ENCODE data around the gene GTF3C2.
"Not testable (repeated sequence)": the region's sequence is repeated elsewhere in the genome, so short reads cannot be mapped to it uniquely, and the experiment has no call there.

The GTF3C2 gene

GRCh38 chr2:27370816-27371620 lies 14.5 kb upstream of the GTF3C2 start:
- DNase-seq = peak; percentile 57

- DNase-seq = peak; percentile 99
Observed at GRCh38 chr2:27370026-27370815, 13.7 kb upstream of the GTF3C2 start, which contains the start of the genes EIF2B4 and SNX17. EIF2B4 (minus strand) TSS chr2:27370338; CDS start chr2:27370314, 24 bp downstream. SNX17 (plus strand) TSS chr2:27370616; CDS start chr2:27370744, 128 bp downstream.

DNA sequence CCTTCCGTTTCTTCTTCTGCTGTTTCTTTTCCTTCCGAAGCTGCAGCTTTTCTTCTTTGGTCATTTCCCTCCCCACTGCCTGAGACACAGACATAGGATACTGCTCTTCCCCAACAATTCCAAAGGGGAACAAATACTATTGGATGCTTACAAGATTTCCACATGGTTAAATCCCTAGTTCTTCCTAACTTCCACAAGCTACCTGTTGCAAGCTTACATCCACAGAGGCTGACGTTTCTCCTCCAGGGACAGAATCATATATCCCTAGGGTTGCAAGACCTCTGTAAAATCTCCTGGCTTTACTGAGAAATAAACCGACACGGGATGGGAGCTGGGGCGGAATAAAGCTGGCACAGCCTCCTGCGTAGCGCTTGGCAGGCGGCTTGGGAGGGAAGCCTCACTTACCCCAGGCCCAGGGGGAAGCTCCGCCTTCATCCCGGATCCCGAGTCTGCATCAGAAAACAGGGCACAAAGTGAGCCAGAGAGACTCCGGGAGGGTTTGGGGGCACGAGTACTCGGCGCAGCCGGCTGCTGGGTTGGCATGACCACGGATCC lies 13.0 kb upstream of the GTF3C2 start:
- peak; percentile 53 for DNase-seq

- DNase-seq = no peak
Observed at GRCh38 chr2:27363933-27364332, 7.4 kb upstream of the GTF3C2 start.

- DNase-seq = no peak
Observed at GRCh38 chr2:27362678-27363420, 6.3 kb upstream of the GTF3C2 start.

DNA sequence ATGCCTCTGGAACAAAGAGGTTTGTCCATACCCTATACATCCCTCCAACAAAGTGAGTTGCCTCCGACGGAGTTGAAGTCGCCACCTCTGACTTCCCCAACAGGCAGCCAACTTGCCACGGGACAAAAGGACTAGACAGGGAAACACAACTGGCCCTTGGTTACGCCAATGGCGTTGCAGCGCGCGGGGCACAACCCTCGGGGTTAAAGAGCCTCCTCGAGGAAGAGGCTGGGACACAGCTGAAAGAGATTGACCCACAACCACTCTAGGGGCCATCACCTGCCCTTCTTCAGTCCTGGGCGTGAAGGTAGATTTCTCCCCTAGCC lies 545 bp downstream of the GTF3C2 start:
- DNase-seq = peak; percentile 53

DNA sequence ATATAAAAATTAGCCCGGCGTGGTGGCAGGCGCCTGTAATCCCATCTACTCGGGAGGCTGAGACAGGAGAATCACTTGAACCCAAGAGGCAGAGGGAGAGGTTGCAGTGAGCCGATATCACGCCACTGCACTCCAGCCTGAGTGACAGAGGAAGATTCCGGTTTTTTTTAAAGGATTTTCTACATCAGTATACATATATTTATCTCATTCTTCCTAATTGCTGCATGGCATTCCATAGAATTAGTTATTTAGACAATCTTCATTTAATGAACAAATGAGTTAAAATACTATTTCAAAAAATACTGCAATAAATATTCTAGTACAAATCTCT lies 2.0 kb downstream of the GTF3C2 start:
- no peak for DNase-seq

GRCh38 chr2:27353762-27354596 lies 2.6 kb downstream of the GTF3C2 start:
- DNase-seq = peak; percentile 20

DNA sequence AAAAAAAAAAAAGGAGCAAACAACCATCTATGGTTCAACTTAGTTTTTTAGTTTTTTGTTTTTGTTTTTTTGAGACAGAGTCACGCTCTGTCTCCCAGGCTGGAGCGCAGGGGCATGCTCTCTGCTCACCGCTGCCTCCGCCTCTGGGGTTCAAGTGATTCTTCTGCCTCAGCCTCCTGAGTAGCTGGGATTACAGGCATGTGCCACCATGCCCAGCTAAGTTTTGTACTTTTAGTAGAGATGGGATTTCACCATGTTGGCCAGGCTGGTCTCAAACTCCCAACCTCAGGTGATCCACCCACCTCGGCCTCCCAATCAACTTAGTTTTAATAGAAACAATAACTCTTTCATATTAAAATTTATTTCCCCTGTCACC lies 3.2 kb downstream of the GTF3C2 start:
- DNase-seq = not testable (repeated sequence)

GRCh38 chr2:27351802-27352598 lies 4.6 kb downstream of the GTF3C2 start:
- no peak for DNase-seq

GRCh38 chr2:27350106-27350693 lies 6.4 kb downstream of the GTF3C2 start:
- DNase-seq = no peak

DNA sequence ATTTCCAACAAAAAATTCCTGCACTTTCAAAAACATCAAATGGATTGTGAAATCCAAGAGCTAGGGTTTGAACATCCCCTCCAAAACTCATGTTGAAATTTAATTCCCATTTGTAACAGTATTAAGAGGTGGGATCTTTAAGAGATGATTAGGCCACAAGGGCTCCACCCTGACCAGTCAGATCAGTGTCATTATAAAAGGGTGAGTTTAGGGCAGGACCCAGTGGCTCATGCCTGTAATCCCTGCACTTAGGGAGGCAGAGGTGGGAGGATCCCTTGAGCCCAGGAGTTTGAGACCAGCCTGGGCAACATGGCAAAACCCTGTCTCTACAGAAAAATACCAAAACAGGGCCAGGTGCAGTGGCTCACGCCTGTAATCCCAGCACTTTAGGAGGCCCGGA lies 8.9 kb downstream of the GTF3C2 start:
- DNase-seq = no peak

GRCh38 chr2:27336173-27336572 lies 20.4 kb downstream of the GTF3C2 start:
- DNase-seq = no peak

DNA sequence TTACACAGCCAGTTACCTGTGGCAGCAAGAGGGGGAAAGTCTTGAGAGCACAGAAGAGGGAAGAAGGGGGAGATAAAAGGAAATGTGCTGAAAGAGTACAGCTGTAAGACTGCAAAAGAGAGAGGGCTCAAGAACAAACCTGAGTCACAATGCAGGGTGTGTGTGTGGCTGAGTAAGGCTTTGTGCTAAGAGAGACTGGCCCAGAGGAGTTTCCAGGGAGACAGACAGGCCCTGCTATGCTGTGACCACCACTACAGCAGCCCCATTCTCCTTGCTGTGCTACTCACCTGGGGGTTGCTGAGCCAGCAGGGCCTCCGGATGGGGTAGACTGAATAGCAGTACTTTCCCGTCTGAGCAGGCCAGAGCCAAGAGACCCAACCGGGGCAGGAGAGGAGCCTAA lies 21.3 kb downstream of the GTF3C2 start:
- no peak for DNase-seq

DNA sequence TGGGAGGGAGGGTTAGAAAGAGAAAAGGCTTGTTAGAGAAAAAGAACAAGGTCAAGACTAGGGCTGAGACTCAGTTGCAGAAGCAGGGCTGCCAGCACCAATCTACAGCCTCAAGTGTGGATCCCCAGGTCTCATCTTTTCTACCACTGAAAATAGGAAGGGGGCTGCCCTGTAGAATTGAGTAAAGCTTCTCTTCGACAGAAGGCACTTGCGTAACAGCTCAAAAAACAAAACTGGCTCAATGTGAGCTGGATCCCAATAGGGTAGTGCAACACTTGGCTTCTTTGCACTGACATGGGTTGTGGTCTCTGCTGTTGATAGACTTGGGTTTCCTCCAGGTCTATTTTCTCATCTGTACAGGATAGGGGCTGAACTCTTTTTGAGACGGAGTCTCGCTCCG lies 31.8 kb downstream of the GTF3C2 start:
- no peak for DNase-seq

DNA sequence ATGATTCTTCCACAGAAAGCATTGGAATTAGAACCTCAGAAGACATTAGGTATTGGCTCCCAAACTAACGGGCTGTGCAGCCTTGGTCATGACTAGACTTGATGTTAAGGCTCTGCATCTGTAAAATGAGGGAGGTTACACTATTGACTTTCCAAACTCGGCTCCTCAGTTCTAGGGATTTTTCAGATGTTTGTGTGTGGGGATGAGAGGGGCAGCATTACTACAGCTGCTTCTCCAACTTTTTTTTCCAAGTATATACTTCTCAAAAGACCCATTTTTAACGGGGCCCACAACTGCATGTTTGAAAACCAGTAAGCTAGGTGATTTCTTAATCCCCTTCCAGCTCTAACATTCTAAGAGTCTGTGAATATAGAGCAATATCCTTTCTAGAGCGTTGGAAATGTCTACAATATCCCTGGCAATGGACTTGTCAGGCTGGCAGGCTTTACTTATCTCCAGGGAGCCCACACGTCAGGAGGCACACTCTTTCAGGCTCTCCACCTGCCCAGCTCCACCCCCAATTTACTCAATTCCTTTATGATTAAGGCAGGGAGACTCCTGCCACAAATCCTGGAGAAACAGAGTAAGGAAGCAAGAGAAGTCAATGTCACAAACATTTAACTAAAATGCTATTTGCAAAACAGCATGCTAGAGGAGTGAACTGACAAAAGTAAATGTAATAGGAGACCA lies 32.8 kb downstream of the GTF3C2 start:
- peak; percentile 15 for DNase-seq

- DNase-seq = peak; percentile 90
Observed at GRCh38 chr2:27322766-27323595, 33.6 kb downstream of the GTF3C2 start, which contains the start of gene MPV17. MPV17 (minus strand) TSS chr2:27323097; CDS start chr2:27322517, 580 bp downstream.

DNA sequence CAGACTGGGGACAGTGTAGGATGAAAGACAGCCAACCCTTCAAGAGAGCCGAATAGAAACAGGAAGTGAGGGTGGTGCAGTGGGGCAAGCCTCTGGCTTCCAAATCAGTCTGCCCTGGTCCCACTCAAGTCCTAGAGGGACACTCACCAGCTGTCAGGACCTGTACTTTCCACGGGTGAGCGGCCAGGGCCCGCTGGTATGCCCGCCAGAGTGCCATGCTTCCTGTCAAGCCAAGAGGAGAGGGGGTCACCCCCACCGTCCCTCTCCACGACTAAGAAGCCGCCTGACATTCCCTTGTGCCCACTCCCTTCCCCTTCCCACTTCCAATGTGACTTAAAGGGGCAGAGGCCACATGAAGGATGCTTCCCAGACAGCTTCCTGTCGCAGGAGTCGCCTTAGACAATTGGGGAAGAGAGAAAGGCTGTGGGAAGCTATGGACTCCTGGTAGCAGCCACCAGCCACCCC lies 34.2 kb downstream of the GTF3C2 start:
- no peak for DNase-seq

DNA sequence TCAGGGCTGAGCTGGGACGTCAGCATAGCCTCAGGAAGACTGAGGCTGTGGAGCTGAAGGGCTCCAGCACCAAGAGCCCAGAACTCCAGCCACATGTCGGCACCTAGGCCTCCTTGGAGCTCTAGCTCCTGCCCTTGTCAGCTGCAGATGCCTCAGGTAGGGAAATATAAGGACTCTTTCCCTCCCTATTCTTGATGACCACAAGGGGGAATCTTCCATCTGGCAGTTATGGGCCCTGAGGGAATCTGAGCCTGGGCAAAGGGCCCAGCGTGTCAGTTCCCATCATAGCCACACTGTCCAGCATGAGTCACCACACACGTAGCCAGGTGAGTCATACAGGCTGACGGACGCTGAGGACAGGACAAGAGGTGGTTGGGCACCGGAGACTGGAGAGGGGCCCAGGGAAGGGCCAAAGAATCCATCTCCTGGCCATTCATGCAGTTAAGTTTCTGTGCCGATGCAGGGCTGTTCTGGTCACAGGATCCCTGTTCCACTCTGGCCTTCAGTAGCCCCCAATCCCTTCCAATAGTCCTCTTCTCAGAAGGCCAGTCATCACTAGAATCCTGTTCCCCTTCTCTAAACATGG lies 35.5 kb downstream of the GTF3C2 start:
- peak; percentile 97 for DNase-seq
